K562 (cell line): ENCODE results near the gene LAX1. TPM values are rescaled to one million over a fixed set of nuclear protein-coding genes. Genes with fewer than 3 reads are reported as not detected.
A peak's percentile ranks its signal among the peaks of the same experiment; 100 is the strongest.

ENCODE experiments used
- BACH1 ChIP-seq: fragments of 200-800 bp; sonication (Bioruptor generic); IDR thresholded peaks from 2 replicates; pipeline ENCODE4 v1.6.1; 2016; ENCODE audit warnings: missing genetic modification characterization, missing compliant biosample characterization
- CREB3L1 ChIP-seq: fragments of 450-650 bp; IDR thresholded peaks from 2 replicates; pipeline ENCODE4 v1.6.1; 2014; ENCODE audit warnings: low read depth, mild to moderate bottlenecking, moderate library complexity, borderline replicate concordance
- GABPB1 ChIP-seq: sonication (generic); formaldehyde crosslinking; IDR thresholded peaks from 2 replicates; pipeline ENCODE4 v1.8.0; 2022; ENCODE audit warnings: mild to moderate bottlenecking, missing genetic modification reagents
- JUND ChIP-seq, 2 experiments: IDR thresholded peaks; 2 replicates in 1 of 2; 3 replicates in 1 of 2; pipeline ENCODE4 v1.6.1; 2011; ENCODE audit warnings: borderline replicate concordance in 2 of 2, low read depth in 2 of 2, low read length in 2 of 2, improper control_type of control experiment in 1 of 2, missing biosample characterization in 1 of 2, missing genetic modification characterization in 1 of 2, missing genetic modification reagents in 1 of 2
- NR2C2 ChIP-seq, 2 experiments: fragments of 200-800 bp in 1 of 2; sonication (Bioruptor generic) in 1 of 2; sonication (generic) in 1 of 2; formaldehyde crosslinking in 1 of 2; IDR thresholded peaks; 2 replicates each; pipeline versions ENCODE4 v1.6.1 to v1.8.0; 2016 to 2022; ENCODE audit warnings: mild to moderate bottlenecking in 1 of 2, missing compliant biosample characterization in 1 of 2, missing genetic modification characterization in 1 of 2, missing genetic modification reagents in 1 of 2
- PKNOX1 ChIP-seq: fragments of 450-650 bp; IDR thresholded peaks from 2 replicates; pipeline ENCODE4 v1.6.1; 2016
- ZNF354B ChIP-seq: fragments of 250-450 bp; sonication (Bioruptor Pico); IDR thresholded peaks from 2 replicates; pipeline ENCODE4 v1.4.0; 2020
- ZNF740 ChIP-seq, 3 experiments: fragments of 200-800 bp in 1 of 3; sonication (Bioruptor generic) in 1 of 3; sonication (generic) in 1 of 3; formaldehyde crosslinking in 1 of 3; IDR thresholded peaks; 2 replicates each; pipeline versions ENCODE4 v1.6.1 to v1.8.0; 2016 to 2022; ENCODE audit warnings: mild to moderate bottlenecking in 2 of 3, missing compliant biosample characterization in 2 of 3, missing genetic modification characterization in 2 of 3, missing genetic modification reagents in 1 of 3
- ZNF780A ChIP-seq: fragments of 250-450 bp; sonication (Bioruptor Pico); IDR thresholded peaks from 2 replicates; pipeline ENCODE4 v1.5.0; 2021; ENCODE audit warnings: mild to moderate bottlenecking
- polyA plus RNA-seq, 8 experiments: library from polyadenylated mRNA; depleted of rRNA in 4 of 8; stranded (reverse) in 5 of 8; unstranded in 3 of 8; fragments of >200 nt; fragmentation: Nextera tagmentation in 2 of 8; fragmentation: Illumina TruSeq in 1 of 8; extraction: Ambion mirVana in 2 of 8; extraction: Trizol in 1 of 8; gene quantifications; 2 replicates each; pipeline versions ENCODE4 v1.2.1 to v1.2.3, GENCODE V29; 2011 to 2014; ENCODE audit warnings: inconsistent platforms in 1 of 8, missing spikeins in 1 of 8
- total RNA-seq, 7 experiments: library from RNA; depleted of rRNA in 6 of 7; stranded (reverse); fragments of >200 nt in 6 of 7; fragmentation: Illumina TruSeq in 2 of 7; extraction: Trizol in 2 of 7; gene quantifications; 2 replicates each; pipeline versions ENCODE4 v1.2.1 to v1.2.3, GENCODE V29; 2011 to 2021; ENCODE audit warnings: low replicate concordance in 1 of 7
- TF ChIP-seq, protein P1 (sequence below), 3 experiments: fragments of 200-800 bp in 1 of 3; fragments of 250-450 bp in 1 of 3; fragments of 450-650 bp in 1 of 3; sonication (Bioruptor Pico) in 1 of 3; sonication (Bioruptor generic) in 1 of 3; formaldehyde crosslinking in 1 of 3; IDR thresholded peaks; 2 replicates each; pipeline versions ENCODE4 v1.6.1 to v1.8.0; 2016 to 2022; ENCODE audit warnings: mild to moderate bottlenecking in 2 of 3, missing genetic modification characterization in 2 of 3, missing compliant biosample characterization in 1 of 3, moderate library complexity in 1 of 3
- TF ChIP-seq, protein P2 (sequence below): fragments of 450-650 bp; IDR thresholded peaks from 2 replicates; pipeline ENCODE4 v1.6.1; 2017; ENCODE audit warnings: antibody characterized with exemption, mild to moderate bottlenecking

LAX1 gene
- total and polyA plus RNA-seq, 9 of the 15 experiments (the other 6 are each of a cell fraction or from before 2014, with no cell fraction given): not detected

GRCh38 chr1:203733009-203733863, 31.7 kb upstream of the LAX1 start (continued):
- no peak for TF ChIP-seq JUND (IDR thresholded peaks at IDR 0.05; ENCODE audit: borderline replicate concordance, low read depth, low read length)
- no peak for TF ChIP-seq JUND (tag; IDR thresholded peaks at IDR 0.05; ENCODE audit: borderline replicate concordance, low read depth, low read length)
- TF ChIP-seq, protein P1, sequence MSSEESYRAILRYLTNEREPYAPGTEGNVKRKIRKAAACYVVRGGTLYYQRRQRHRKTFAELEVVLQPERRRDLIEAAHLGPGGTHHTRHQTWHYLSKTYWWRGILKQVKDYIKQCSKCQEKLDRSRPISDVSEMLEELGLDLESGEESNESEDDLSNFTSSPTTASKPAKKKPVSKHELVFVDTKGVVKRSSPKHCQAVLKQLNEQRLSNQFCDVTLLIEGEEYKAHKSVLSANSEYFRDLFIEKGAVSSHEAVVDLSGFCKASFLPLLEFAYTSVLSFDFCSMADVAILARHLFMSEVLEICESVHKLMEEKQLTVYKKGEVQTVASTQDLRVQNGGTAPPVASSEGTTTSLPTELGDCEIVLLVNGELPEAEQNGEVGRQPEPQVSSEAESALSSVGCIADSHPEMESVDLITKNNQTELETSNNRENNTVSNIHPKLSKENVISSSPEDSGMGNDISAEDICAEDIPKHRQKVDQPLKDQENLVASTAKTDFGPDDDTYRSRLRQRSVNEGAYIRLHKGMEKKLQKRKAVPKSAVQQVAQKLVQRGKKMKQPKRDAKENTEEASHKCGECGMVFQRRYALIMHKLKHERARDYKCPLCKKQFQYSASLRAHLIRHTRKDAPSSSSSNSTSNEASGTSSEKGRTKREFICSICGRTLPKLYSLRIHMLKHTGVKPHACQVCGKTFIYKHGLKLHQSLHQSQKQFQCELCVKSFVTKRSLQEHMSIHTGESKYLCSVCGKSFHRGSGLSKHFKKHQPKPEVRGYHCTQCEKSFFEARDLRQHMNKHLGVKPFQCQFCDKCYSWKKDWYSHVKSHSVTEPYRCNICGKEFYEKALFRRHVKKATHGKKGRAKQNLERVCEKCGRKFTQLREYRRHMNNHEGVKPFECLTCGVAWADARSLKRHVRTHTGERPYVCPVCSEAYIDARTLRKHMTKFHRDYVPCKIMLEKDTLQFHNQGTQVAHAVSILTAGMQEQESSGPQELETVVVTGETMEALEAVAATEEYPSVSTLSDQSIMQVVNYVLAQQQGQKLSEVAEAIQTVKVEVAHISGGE (CRISPR knock-in tag; IDR thresholded peaks at IDR 0.05): peak in 1 of 3 experiments; percentile 83; a peak in 2 of 6 replicates
- TF ChIP-seq CREB3L1: no peak
- no peak for TF ChIP-seq NR2C2 (CRISPR knock-in tag; IDR thresholded peaks at IDR 0.05)
- TF ChIP-seq NR2C2 (tag; IDR thresholded peaks at IDR 0.05): peak; percentile 55
- 0 out of 2 replicates have a peak, but pooled peaks have one; percentile 18 for TF ChIP-seq ZNF740 (CRISPR knock-in tag; IDR thresholded peaks at IDR 0.05)
- TF ChIP-seq ZNF740 (tag; IDR thresholded peaks at IDR 0.05): no peak
- 0 out of 2 replicates have a peak, but pooled peaks have one; percentile 4 for TF ChIP-seq GABPB1 (CRISPR knock-in tag)
- TF ChIP-seq PKNOX1: peak; percentile 69
- TF ChIP-seq, protein P2, sequence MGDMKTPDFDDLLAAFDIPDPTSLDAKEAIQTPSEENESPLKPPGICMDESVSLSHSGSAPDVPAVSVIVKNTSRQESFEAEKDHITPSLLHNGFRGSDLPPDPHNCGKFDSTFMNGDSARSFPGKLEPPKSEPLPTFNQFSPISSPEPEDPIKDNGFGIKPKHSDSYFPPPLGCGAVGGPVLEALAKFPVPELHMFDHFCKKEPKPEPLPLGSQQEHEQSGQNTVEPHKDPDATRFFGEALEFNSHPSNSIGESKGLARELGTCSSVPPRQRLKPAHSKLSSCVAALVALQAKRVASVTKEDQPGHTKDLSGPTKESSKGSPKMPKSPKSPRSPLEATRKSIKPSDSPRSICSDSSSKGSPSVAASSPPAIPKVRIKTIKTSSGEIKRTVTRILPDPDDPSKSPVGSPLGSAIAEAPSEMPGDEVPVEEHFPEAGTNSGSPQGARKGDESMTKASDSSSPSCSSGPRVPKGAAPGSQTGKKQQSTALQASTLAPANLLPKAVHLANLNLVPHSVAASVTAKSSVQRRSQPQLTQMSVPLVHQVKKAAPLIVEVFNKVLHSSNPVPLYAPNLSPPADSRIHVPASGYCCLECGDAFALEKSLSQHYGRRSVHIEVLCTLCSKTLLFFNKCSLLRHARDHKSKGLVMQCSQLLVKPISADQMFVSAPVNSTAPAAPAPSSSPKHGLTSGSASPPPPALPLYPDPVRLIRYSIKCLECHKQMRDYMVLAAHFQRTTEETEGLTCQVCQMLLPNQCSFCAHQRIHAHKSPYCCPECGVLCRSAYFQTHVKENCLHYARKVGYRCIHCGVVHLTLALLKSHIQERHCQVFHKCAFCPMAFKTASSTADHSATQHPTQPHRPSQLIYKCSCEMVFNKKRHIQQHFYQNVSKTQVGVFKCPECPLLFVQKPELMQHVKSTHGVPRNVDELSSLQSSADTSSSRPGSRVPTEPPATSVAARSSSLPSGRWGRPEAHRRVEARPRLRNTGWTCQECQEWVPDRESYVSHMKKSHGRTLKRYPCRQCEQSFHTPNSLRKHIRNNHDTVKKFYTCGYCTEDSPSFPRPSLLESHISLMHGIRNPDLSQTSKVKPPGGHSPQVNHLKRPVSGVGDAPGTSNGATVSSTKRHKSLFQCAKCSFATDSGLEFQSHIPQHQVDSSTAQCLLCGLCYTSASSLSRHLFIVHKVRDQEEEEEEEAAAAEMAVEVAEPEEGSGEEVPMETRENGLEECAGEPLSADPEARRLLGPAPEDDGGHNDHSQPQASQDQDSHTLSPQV: peak; percentile 55; the same call in 1 of the 2 replicates
- peak; percentile 74; the same call in 1 of the 2 replicates for TF ChIP-seq BACH1 (tag)
- no peak for TF ChIP-seq ZNF354B (CRISPR knock-in tag)
- TF ChIP-seq ZNF780A: no peak
